Measurements from ENCODE around the gene KLHDC3.
"Not testable (repeated sequence)": the region's sequence is repeated elsewhere in the genome, so short reads cannot be mapped to it uniquely, and the experiment has no call there.

KLHDC3 gene

DNA sequence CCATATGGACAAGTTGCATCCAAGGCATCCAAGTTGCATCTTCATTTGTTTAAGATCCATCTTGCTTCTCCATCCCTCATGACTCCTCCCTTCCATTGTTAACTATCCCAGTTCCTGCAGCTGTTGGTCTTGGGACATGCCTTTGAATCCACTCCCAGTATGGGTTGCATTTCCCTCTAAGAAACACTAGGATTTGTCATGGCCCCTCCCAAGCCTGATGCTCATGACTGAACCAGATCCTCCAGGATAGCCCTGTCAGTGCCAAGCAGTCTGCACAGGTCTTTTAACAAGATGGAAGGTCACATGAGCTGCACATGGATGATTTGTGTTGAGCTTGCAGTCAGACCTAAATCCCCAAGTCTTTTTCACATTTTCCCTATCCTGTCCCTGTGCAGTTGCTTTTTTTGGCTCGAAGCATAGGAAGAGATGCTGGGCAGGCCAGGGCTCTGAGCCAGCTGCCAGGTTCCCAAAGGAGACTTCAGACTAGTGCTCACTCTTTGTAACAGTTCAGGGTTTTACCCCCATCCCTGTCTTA is 25.5 kb upstream of the KLHDC3 start:
- no peak for DNase-seq (ENCODE audit: low read depth in 2 of 2)

GRCh38 chr6:42989923-42990322 is 24.1 kb upstream of the KLHDC3 start:
- no peak for DNase-seq (ENCODE audit: low read depth in 2 of 2)

DNA sequence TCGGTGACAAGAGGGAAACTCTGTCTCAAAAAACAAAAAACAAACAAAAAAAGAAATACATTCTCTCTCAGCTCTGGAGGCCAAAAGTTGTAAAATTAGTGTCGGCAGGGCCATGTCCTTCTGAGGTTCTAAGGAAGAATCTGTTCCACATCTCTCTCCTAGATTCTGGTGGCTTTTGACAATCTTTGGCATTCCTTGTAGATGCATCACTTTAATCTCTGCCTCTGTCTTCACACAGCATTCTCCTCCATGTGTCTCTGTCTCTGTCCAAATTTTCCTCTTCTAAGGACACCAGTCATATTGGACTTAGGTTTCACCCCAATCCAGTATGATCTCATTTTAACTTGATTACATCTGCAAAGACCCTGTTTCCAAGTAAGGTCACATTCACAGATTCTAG is 20.6 kb upstream of the KLHDC3 start:
- no peak for DNase-seq (ENCODE audit: low read depth in 2 of 2)

DNA sequence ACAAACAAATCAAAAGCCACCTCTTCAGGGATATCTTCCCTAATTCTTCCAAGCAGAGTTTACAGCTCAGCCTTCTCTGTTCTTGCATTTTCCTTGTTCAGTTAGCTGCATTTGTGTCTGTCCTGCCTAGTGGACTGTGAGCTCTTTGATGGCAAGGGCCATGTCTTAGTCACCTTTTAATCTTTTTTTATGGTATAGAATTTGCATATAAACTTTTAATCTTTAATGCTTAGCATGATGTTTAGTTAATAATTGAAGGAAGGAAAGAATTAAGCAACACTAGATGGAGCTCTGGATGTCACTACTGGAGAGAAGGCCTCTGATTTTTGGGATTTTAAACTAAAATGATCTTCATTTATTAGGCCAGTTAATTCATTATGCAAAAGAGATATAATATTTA is 17.5 kb upstream of the KLHDC3 start:
- no peak for DNase-seq (ENCODE audit: low read depth in 2 of 2)

GRCh38 chr6:42998205-42998604 is 15.8 kb upstream of the KLHDC3 start:
- DNase-seq (ENCODE audit: low read depth in 2 of 2) = not testable (repeated sequence)

DNA sequence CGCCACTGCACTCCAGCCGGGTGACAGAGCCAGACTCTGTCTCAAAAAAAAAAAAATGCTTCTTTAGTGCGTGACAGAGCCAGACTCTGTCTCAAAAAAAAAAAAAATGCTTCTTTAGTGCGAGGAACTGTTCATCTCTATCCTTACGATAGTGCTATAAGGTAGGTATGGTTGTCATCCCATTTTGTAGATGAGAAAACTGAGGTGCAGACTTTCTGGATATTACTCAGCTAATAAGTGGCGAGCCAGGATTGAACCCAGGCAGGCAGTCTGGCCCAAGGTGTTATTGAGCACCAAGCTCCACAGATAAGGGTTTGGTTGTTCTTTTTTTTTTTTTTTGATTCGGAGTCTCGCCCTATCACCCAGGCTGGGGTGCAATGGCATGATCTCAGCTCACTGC is 12.2 kb upstream of the KLHDC3 start:
- DNase-seq (ENCODE audit: low read depth in 2 of 2) = no peak

- no peak for DNase-seq (ENCODE audit: low read depth in 2 of 2)
Observed at GRCh38 chr6:43005844-43006243, 8.2 kb upstream of the KLHDC3 start.

DNA sequence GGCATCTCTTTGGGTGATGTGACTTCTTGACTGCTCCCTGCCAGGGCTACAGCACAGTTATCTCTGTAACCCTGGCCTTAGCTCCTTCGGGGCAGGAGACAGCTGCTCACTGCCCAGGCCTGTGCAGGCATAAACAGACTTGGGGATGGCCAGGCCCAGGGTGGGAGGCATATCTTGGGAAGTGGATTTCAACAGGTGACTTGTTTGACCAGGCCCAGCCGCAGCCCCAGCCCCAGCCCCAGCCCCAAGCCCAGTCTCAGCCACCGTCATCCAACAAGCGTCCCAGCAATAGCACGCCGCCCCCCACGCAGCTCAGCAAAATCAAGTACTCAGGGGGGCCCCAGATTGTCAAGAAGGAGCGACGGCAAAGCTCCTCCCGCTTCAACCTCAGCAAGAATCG is 7.8 kb upstream of the KLHDC3 start:
- DNase-seq (ENCODE audit: low read depth in 2 of 2) = no peak

- DNase-seq (ENCODE audit: low read depth in 2 of 2) = no peak
Observed at GRCh38 chr6:43007126-43007525, 6.9 kb upstream of the KLHDC3 start.

DNA sequence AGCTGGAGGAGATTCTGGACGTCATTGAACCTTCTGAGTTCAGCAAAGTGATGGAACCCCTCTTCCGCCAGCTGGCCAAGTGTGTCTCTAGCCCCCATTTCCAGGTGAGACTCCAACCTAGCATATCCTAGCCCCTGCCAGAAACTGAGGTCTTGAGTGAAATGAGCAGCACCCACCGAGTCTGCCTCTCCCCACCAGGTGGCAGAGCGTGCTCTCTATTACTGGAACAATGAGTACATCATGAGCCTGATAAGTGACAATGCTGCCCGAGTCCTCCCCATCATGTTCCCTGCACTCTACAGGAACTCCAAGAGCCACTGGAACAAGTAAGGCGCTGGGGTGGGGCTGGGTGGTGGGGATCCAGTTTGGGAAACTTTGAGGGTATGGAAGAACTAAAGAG is 4.9 kb upstream of the KLHDC3 start:
- no peak for DNase-seq (ENCODE audit: low read depth in 2 of 2)

GRCh38 chr6:43011207-43011606 is 2.8 kb upstream of the KLHDC3 start:
- DNase-seq (ENCODE audit: low read depth in 2 of 2) = no peak

- DNase-seq (ENCODE audit: low read depth in 2 of 2) = no peak
Observed at GRCh38 chr6:43012364-43012763, 1.7 kb upstream of the KLHDC3 start.

GRCh38 chr6:43013097-43013842 is 779 bp upstream of the KLHDC3 start:
- DNase-seq (ENCODE audit: low read depth in 2 of 2) = no peak

DNA sequence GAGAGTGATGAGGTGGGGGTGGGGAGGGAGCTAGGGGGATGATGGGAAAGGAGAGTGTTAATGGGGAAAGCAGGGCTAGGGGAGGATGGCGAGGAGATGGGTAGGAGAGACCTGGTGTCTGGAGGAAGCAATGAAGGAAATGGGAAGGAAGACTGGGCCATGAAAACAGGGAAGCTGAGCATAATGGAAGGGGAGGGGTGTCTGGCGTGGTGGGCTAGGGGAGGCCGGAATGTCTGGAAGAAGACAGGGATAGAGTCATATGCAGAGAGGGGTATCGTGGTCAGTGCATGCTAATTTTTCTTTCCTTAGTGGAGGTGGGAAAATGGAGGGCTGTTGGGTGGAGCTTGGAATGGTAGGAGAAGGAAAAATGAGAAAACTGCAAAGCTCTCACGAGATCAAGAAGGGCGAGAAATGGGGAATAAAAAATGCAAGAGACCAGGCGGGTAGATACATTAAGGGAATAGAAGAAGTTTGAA is 423 bp downstream of the KLHDC3 start:
- DNase-seq (ENCODE audit: low read depth in 2 of 2) = no peak

DNA sequence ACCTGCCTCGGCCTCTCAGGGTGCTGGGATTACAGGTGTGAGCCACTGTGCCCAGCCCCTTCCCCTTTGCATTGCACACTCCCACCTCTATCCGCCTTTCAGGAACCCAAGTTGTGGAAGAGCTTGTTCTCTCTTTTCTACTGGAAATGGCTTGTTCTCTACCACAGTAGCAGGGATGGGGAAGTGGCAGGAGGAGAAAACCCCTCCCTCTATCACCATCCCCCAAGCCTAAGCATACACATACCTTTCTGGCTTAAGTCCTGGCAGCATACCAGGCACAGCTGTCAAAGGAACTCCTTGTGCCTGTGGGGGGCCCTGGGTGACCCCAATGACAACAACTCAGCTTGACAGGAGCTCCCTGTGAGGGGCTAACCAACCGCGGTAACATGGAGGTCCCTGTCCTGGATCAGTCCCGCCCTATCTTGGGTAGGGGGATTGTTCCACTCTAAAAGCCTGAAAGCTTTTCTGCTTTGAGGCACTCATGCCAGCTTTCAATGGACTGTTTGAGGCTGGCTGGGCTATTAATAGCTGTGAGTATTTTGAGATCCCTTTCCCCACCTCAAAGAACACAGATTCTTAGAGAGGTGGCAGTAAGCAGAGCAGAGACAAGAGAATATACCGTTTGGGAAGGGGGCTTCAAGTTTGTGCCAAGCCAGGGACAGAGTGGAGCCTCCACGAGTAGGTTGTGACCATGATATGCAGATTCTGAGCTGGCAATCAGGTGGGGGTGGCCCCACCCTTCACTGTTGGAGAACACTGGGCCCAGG is 2.3 kb downstream of the KLHDC3 start:
- no peak for DNase-seq (ENCODE audit: low read depth in 2 of 2)

DNA sequence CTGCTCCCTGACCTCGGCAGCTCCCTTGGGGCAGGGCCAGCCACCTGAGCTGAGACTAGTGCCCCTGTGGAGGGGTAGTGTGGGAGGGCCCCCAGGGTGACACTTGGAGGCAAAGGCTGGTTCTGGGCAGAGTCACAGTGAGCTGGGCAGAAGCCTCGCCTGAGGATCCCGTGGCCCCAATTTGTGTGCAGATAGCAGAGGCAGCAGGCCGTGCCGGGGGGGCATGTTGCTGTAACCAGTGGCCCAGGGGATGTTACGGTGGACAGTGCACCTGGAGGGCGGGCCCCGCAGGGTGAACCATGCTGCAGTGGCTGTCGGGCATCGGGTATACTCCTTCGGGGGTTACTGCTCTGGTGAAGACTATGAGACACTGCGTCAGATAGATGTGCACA is 2.9 kb downstream of the KLHDC3 start:
- no peak for DNase-seq (ENCODE audit: low read depth in 2 of 2)

- no peak for DNase-seq (ENCODE audit: low read depth in 2 of 2)
Observed at GRCh38 chr6:43019152-43019551, 5.1 kb downstream of the KLHDC3 start.

DNA sequence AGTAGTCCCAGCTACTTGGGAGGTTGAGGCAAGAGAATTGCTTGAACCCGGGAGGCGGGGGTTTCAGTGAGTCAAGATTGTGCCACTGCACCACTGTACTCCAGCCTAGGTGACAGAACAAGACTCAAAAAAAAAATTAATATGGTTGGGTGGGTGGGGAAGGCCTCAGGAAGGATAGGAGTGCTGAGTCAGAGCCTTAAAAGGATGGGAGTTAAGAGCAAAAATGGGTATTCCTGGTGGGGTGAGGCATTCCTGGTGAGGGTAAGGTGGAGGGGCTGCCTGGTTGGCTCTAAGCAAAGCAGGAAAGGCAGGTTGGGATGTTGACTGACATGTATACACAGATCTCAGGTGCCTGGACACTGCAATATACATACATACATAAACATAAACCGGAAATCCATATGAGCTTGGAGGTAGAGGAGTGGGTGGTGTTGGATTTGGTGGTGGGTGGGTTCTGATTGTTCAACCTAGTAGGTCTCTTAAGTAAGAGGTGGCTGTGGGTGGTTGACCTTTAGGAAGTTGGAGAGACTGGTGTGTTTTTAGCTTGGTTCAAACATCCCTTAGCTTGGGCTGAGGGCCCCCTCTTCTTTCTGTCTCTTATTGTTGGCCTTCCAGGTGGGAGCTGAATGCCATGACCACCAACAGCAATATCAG is 6.1 kb downstream of the KLHDC3 start:
- DNase-seq (ENCODE audit: low read depth in 2 of 2) = no peak

DNA sequence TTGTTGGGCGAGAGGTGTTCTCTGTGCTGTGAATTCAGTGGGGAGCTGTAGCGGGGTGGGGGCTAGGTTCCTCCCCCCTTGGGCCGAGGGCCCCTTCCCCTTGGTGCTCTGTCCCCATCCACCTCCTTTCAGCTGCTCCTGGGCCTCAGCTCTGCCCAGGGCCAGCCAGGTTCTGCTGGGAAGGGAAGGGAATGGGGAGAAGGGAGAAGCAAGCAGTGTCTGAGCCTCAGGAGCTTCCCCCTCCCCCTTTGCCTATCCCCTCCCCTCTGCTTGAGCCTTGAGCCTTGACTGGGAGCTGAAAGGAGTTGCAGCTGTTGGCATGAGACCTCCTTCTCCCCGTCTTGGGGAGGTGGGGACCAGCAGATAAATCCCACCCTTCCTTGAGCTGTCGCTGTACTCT is 6.8 kb downstream of the KLHDC3 start:
- no peak for DNase-seq (ENCODE audit: low read depth in 2 of 2)

DNA sequence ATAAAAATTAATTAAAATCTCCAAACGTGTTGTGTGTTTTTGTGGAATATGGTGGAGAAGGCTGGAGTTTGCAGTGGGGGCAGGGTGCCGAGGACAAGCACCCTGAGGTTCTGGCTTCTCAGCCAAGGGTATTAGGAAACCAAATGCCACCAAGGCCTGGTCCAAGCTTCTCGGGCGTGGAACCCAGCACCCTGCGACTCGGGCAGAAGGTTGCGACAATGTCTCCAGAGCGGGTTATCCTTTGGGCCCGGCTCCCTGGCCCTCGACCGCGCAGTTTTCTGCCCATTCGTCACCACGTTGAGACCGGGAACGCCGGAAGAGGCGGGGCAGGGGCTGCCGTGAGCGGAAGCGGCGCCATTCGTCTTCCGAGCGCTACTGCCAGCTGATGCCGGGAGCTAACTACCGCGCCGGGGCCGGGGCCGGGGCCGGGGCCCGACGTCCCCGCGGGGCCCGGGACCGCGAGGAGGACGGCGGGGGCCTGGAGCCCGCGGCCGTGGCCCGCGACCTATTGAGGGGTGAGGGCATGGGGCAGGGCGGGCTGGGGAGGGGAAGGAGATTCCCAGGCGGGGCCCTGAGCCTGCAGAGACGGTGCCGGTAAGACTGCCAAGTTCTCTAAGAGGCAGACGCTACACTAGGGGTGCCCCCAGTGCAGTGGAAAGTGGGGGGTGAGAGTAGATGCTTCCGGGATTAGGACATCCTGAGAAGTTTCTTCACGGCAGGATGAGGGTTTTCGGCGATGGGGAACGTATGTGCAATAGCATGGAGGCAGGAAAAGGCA is 7.4 kb downstream of the KLHDC3 start, which contains the start of gene RRP36:
RRP36 (plus strand) TSS at position 354 of the 778 bp plus-strand sequence; CDS start at position 386, 32 bp downstream.
- DNase-seq (ENCODE audit: low read depth in 2 of 2) = peak; percentile 38 to 59

- no peak for DNase-seq (ENCODE audit: low read depth in 2 of 2)
Observed at GRCh38 chr6:43024436-43024835, 10.4 kb downstream of the KLHDC3 start.

GRCh38 chr6:43026365-43026764 is 12.3 kb downstream of the KLHDC3 start:
- DNase-seq (ENCODE audit: low read depth in 2 of 2) = no peak

Data from stimulated activated CD8-positive, alpha-beta memory T cell treated with anti-CD3 and anti-CD28 coated beads, Interleukin-7, amount 100 ng/mL, for 4 hours (primary cell).